A673 (cell line): ENCODE measurements around the gene CABP4. TPM values are rescaled to one million over a fixed set of nuclear protein-coding genes. Genes with fewer than 3 reads are reported as not detected.

ENCODE experiments used
- BruUV-seq: library from RNA; stranded (reverse); fragments of 400-500 nt; replicated peaks from 2 replicates; lab custom pipeline; 2021; lab: Mats Ljungman, UMichigan
- CTCF ChIA-PET: fragments of 300-600 bp; sonication (Branson Sonifier 250); formaldehyde crosslinking; loops from one replicate; lab custom pipeline; 2022; ENCODE audit warnings: antibody characterized with exemption; lab: Charles Lee
- POLR2A ChIA-PET: fragments of 300-600 bp; sonication (Branson Sonifier 250); formaldehyde crosslinking; loops from one replicate; lab custom pipeline; 2022; ENCODE audit warnings: antibody characterized with exemption; ENCODE audit not compliant: low non-redundant PET; lab: Charles Lee
- DNase-seq: peaks from one replicate; pipeline ENCODE4 v3.0.0-alpha.2; 2015; ENCODE audit warnings: low spot score
- H3K27ac ChIP-seq: fragments of 200-600 bp; sonication (generic); 2 replicates; pipeline ENCODE4 v1.5.1; 2016; ENCODE audit warnings: mixed run types, low read depth, mild to moderate bottlenecking, mixed read lengths, antibody characterized with exemption, low read length; ENCODE audit not compliant: poor library complexity, severe bottlenecking
- H3K27me3 ChIP-seq: fragments of 200-600 bp; sonication (generic); replicated peaks from 2 replicates; pipeline ENCODE4 v1.6.1; 2017; ENCODE audit warnings: mixed run types, low read depth, mild to moderate bottlenecking, mixed read lengths, antibody characterized with exemption, low read length; ENCODE audit not compliant: insufficient read depth, poor library complexity
- H3K36me3 ChIP-seq: fragments of 200-600 bp; sonication (generic); 2 replicates; pipeline ENCODE4 v1.6.1; 2016; ENCODE audit warnings: mixed run types, mild to moderate bottlenecking, mixed read lengths, antibody characterized with exemption, low read length; ENCODE audit not compliant: insufficient read depth, poor library complexity, severe bottlenecking
- H3K4me1 ChIP-seq: fragments of 200-600 bp; sonication (generic); 2 replicates; pipeline ENCODE4 v1.6.1; 2017; ENCODE audit warnings: mixed run types, mild to moderate bottlenecking, mixed read lengths, antibody characterized with exemption, low read length; ENCODE audit not compliant: insufficient read depth, poor library complexity, severe bottlenecking
- H3K4me3 ChIP-seq: fragments of 200-600 bp; sonication (generic); 2 replicates; pipeline ENCODE4 v1.5.1; 2016; ENCODE audit warnings: low read depth, mixed run types, mild to moderate bottlenecking, mixed read lengths, low read length; ENCODE audit not compliant: poor library complexity, severe bottlenecking
- H3K9me3 ChIP-seq: fragments of 200-600 bp; sonication (generic); 2 replicates; pipeline ENCODE4 v1.6.1; 2016; ENCODE audit warnings: mixed run types, low read depth, mild to moderate bottlenecking, mixed read lengths, antibody characterized with exemption, low read length; ENCODE audit not compliant: poor library complexity, severe bottlenecking
- EZH2 ChIP-seq: fragments of 200-600 bp; sonication (generic); IDR thresholded peaks from 2 replicates; pipeline ENCODE4 v1.6.1; 2017; ENCODE audit warnings: borderline replicate concordance, low read depth, mild to moderate bottlenecking, mixed read lengths, antibody characterized with exemption, low read length; ENCODE audit not compliant: poor library complexity, severe bottlenecking
- intact Hi-C: fragments of 100-400 bp; cut with micrococcal nuclease; formaldehyde crosslinking; loops from one replicate; pipeline ENCODE4 v1.10.0; 2022; ENCODE audit not compliant: unreplicated experiment
- total RNA-seq: library from RNA; stranded (reverse); gene quantifications from 2 replicates; pipeline ENCODE4 v1.2.3, GENCODE V29; 2021
- TF ChIP-seq, protein P1 (sequence below): fragments of 300-800, 200-600 bp; sonication (generic); conservative IDR thresholded peaks from 2 replicates; pipeline ENCODE4 v1.5.1; 2017; ENCODE audit warnings: low read depth, mild to moderate bottlenecking, antibody characterized with exemption, low read length, moderate library complexity, mixed read lengths

The CABP4 gene
- total RNA-seq, 1 experiment from 2014 or later: not detected

GRCh38 chr11:67417425-67417824, 37.7 kb upstream of the CABP4 start:
- TF ChIP-seq EZH2: no peak
- CTCF ChIA-PET: interaction anchor here (0.6 to 1.0 kb wide), 2 partner anchors 16 to 147 kb away, joined by 3 to 4 read pairs; partner anchors contain the start of gene PPP1CA

GRCh38 chr11:67418476-67419281, 36.5 kb upstream of the CABP4 start:
- H3K4me1 ChIP-seq: peaks cover 36% of the 10 kb centered on the region
- intact Hi-C loops: no loop called here
- no peak for DNase-seq
- TF ChIP-seq, protein P1, sequence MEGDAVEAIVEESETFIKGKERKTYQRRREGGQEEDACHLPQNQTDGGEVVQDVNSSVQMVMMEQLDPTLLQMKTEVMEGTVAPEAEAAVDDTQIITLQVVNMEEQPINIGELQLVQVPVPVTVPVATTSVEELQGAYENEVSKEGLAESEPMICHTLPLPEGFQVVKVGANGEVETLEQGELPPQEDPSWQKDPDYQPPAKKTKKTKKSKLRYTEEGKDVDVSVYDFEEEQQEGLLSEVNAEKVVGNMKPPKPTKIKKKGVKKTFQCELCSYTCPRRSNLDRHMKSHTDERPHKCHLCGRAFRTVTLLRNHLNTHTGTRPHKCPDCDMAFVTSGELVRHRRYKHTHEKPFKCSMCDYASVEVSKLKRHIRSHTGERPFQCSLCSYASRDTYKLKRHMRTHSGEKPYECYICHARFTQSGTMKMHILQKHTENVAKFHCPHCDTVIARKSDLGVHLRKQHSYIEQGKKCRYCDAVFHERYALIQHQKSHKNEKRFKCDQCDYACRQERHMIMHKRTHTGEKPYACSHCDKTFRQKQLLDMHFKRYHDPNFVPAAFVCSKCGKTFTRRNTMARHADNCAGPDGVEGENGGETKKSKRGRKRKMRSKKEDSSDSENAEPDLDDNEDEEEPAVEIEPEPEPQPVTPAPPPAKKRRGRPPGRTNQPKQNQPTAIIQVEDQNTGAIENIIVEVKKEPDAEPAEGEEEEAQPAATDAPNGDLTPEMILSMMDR: no peak
- TF ChIP-seq EZH2: no peak
- no TSS peak for BruUV-seq
- CTCF ChIA-PET: no interaction called here
- H3K27ac ChIP-seq: no peak overlapping the region
- H3K27me3 ChIP-seq: no peaks in the 10 kb centered on the region
- H3K36me3 ChIP-seq: no peaks in the 10 kb centered on the region
- no peaks in the 10 kb centered on the region for H3K9me3 ChIP-seq
- POLR2A ChIA-PET: no interaction called here
- no peak overlapping the region for H3K4me3 ChIP-seq

More at GRCh38 chr11:67417425-67417824, 37.7 kb upstream of the CABP4 start:
- DNase-seq: no peak
- Histone ChIP-seq H3K27ac (peak overlapping the region; percentile 27), H3K4me1 (peaks cover 36% of the 10 kb centered on the region), H3K27me3 (no peaks in the 10 kb centered on the region), H3K36me3 (no peaks in the 10 kb centered on the region), H3K9me3 (no peaks in the 10 kb centered on the region), H3K4me3 (no peak overlapping the region)
- intact Hi-C loops: no loop called here
- no TSS peak for BruUV-seq
- POLR2A ChIA-PET: no interaction called here

DNA sequence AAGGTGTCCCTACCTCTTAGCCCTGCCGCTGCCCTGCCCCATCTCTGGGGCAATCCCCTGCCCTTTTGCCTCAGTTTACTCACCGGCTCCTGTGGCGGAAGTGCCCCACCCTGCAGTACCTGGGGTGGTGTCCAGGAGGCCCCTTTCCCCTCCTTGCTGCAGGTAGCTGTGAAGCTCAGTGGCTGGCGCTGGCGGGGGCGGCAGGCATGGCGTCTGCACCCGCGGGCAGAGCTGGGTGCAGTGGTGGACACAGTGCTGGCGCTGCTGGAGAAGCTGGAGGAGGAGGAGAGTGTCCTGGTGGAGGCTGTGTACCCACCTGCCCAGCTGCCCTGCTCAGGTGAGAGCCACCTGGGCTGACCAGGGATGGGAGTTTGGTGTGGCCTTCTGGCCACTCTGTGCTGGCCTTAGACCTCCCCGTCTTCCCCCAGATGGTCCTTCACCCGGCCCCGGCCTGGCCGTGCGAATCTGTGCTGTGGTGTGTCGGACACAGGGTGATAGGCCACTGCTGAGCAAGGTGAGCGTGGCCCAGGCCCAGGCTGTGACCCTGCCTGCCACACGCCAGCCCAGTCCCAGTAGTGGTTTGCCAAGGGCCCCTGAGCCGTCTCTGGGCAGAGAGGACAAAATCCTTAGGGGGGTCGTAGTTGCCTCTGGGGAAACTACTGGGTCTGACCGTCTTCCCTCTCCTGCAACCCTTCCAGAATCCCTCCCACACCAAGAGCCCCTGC, 35.7 kb upstream of the CABP4 start:
- H3K4me1 ChIP-seq: peaks cover 36% of the 10 kb centered on the region
- intact Hi-C loops: no loop called here
- no peaks in the 10 kb centered on the region for H3K36me3 ChIP-seq
- TF ChIP-seq, protein P1: no peak
- TF ChIP-seq EZH2: no peak
- no peaks in the 10 kb centered on the region for H3K27me3 ChIP-seq
- ChIA-PET CTCF (no interaction called here), POLR2A (no interaction called here)
- no peaks in the 10 kb centered on the region for H3K9me3 ChIP-seq
- no peak overlapping the region for H3K27ac ChIP-seq
- DNase-seq: no peak
- peak overlapping the region; percentile 51 for H3K4me3 ChIP-seq
- no TSS peak for BruUV-seq
